NK-92 (cell line): ENCODE measurements around the gene SLAMF7.
"Not testable (repeated sequence)": the region's sequence is repeated elsewhere in the genome, so short reads cannot be mapped to it uniquely, and the experiment has no call there.

Experiments
- DNase-seq: peaks from one replicate; lab custom pipeline; 2025; ENCODE audit not compliant: unreplicated experiment; lab: John Stamatoyannopoulos, UW

Gene SLAMF7

DNA sequence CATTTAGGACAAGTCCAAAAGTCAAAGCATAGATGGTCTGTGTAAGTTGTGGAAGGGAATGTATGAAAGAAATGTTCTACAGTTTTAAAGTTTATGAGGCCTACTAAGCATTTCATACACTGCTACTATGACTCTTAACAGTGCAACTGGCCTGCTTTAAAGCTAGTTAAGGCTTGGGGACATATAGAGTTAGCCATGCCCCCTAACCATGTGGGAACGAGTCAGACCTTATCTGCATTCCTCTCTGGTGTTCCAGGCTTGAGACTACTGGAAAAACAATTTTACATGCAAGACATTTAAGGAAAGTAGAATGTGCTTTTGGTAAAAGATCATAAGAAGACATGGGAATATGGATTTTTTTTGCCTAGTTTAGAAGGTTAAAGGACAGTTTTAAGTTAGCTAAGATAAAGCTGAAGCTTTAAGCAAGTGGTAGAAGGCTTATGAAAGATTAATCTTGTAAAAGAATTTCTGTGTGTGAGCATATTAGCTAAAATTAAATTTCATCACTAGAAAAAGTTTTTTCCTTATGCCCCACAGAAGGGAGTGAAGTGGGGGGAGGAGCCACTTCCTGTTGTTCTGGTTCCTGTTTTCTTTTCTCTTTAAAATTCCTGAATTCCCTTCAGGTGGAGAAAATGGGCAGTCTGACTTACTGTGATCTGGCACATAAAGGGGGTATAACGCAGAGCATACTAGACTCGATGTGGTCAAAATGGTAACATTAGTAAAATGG, 18.5 kb upstream of the SLAMF7 start:
- no peak for DNase-seq

DNA sequence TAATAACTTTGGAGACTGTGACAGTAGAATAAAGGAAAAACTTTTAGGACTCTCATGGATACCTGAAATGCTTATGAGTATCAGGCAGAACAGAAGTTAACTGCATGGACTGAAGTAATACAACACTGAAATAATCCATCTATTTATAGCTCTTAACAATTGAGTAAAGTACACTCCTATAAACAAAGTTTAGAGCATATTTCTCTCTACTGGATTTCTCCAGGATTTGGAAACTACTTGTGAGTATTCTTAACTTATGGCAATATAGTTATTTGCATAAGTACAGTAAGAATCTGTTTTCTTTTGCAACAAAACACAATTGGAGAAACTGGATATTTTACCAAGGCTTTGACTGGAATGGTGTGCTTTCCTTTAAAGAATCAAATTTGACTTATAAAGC, 17.6 kb upstream of the SLAMF7 start:
- no peak for DNase-seq

DNA sequence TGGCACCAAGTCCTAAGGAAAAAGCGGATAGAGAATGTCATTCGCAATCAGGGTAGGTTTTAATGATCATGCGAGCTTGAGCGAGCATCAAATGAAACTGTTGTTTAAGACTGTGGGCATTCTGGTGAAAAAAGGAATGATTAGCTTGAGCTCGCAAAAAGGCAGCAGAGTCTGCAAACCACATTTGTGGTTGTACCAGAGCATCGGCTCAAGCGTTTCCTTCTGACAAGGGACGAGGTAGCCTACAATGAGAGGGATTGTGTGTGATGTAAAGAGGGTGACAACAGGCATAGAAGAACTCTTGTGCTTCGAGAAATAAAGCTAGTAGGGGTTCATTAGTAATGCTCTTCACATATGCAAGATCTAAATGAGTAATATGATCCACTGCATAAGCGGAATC, 16.3 kb upstream of the SLAMF7 start:
- no peak for DNase-seq

DNA sequence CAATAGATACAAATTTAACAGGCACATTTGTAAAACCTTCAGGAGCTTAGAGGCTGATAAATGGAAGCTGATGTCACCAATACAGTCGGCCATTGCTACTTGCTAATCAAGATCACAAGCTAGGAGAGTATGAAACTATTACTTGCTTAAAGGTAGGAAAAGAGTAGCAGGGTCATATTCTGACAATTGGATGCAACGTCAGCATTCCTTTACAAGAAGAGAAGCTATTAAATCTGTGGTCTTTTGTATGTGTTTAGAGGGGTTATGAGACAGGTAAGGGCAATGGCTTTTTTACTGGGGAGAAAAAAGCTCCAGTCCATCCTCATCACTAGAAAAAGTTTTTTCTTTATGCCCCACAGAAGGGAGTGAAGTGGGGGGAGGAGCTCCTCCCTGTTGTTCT, 15.7 kb upstream of the SLAMF7 start:
- no peak for DNase-seq

DNA sequence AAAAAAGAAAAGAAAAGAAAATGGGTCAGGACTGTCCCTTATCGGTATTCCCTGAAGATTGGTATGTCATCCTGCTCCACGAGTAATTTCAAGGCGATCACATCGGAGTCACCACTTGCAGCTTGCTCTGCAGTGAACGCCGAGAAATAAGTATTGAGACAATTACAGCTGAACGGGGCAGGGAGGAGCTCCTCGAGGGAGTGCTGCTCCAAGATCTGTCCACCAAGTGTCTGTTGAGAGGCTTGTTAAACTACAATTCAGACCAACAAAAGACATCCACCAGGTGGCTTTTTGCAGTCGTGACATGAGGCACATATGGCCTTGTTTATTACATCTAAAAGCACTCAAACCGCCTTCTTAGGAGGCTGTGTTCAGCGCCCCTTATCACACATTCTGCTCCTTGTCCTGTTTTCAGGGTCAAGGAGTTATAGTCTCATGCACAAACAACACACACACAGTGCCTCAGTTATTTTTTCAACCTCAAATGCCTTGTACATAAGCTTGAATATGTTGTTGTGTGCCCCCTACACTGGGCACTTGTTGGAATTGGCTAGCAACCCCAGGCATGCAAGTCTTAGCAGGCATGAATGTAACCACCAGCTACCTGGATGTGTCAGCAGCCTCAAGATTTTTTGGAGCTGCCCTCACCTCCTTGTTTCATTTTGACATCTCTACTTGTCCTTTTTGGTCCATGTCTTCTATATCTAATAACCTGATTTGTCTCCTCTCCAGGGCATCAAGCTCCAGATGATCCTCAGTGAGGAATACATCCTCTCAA, 14.4 kb upstream of the SLAMF7 start:
- DNase-seq: no peak

DNA sequence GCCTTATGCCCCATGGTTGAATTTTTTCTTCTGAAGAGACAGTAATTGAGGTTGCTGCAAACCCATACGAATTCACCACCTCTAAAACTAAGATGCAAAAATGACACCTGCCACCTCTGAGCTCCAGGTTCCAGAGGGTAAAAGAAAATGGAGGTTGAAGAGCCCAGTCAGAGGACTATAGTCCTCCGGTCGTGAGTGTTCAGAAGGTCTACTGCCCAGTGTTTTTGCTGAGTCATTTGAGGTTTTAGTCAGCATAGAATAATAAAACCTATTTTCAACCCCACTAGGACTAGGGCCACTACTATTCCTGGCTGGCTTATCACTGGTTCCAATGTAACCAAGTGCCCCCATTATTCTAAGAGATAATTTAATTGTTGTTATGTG, 12.9 kb upstream of the SLAMF7 start:
- no peak for DNase-seq

DNA sequence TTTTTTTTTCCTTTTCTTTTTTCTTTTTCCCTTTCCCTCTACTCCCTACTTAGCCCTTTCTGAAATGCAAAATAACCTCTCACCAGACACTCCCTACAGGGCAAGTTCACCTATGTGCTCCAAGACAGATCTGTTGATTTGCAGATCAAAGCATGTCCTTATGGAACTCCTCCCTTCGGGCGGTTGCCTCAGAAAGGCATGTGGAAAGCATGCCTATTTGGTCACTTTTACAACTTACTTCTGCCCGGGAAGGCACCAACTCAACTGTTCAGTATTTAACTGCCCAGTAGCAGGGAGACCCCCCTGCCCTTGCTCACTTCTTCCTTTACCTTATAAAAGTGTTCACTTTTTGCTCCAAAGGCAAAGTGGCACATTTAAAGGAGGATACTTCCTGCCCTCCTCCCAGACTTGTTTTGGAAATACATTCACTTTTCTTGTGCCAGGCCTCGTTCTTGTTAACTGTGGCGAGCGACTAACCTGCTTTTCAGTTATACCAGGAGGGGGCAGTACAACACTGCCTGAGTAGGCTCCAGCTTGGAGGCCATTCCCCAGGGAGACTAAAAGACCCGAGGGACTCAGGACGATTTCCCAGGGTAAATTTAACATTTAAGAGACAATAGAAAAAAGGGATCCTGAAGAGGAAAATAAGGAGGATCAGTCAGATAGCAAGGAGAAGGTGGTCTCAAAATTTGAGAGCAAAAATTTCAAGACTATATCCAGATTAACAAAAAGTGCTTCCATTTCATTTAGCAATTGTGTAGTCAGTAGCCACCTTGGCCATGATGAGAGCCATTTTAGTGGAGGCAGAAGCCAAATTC, 12.3 kb upstream of the SLAMF7 start:
- DNase-seq: peak; percentile 40

DNA sequence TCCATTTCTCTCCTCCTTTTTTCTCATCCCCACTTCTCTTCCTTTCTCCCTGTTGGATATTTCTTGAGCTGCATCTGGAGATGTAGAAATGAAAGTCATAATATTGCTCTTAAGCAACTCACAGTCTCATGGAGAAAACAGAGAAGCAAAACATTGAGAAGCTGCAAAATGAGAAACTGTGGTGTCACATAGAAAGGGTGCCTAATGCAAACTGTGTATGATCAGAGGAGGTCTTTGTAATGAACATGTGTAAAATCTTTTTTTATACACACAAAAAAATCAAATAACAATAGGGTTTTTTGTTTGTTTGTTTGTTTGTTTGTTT, 11.8 kb upstream of the SLAMF7 start:
- no peak for DNase-seq

DNA sequence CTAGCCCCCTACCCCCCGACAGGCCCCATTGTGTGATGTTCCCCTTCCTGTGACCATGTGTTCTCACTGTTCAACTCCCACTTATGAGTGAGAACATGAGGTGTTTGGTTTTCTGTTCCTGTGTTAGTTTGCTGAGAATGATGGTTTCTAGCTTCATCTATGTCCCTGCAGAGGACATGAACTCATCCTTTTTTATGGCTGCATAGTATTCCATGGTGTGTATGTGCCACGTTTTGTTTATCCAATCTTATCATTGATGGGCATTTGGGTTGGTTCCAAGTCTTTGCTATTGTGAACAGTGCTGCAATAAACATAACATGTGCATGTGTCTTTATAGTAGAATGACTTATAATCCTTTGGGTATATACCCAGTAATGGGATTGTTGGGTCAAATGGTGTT, 7.5 kb upstream of the SLAMF7 start:
- not testable (repeated sequence) for DNase-seq

DNA sequence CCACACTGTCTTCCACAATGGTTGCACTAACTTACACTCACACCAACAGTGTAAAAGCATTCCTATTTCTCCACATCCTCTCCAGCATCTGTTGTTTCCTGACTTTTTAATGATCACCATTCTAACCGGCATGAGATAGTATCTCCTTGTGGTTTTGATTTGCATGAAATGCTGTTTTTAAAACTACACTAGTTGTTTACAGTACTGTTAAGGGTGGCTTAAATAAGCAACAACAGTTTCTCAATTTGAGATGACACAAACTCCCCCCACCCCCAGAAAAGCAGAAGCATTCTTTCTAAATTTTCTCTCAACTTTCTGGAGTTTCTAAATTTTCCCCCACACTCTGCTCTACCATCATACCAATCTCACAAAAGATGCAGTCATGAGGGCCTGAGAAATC, 7.1 kb upstream of the SLAMF7 start:
- no peak for DNase-seq

DNA sequence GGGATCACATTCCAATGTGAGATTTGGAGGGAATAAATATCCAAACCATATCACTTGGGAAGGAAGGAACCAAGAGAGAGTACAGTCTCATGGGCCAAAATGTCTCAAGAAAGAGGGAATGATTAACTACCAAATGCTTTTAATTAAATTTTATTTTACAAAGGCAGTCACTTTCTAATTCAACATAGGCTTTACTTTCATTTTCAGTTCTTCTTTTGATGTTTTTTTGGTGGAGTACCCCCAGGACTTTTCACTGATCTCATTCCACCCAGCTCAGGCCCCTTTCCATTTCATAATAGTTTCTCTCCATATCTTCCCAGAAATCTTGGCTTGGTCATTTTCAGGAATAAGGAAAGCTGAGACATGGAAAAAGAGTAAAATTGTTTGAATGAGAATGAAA, 5.1 kb upstream of the SLAMF7 start:
- DNase-seq: no peak

DNA sequence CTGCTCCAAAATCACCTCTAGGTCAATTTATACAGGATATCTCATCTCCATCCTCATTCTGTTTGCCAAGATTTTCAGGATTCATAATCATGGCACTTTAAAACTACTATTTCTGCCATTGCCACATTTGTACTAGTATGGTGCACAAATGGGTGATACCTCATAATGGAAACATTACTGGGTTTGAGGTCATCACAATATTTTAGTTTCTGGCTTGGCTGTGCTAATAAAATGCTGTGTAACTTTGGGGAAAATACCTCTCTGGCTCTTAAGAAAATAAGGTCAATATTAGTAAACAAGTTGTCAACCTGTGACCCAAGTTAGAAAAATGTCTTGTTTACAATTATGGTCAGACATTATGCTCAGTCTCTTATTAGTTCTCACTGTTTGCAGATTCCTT, 4.7 kb upstream of the SLAMF7 start:
- DNase-seq: no peak

DNA sequence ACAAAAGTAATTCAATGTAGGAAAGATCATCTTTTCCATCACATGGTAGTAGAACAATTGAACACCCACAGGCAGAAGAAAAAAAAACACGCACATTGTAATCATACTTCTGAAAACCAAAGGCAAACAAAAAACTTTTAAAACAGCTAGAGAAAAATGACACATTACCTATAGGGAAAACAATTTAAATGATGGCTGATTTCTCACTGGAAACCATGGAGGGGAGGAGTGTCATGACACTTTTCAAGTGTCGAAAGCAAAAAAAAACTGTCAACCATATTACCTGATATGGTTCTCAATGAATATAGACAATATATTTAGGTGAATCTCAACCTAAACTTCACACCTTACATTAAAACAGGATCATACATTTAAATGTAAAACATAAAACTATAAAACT, 776 bp upstream of the SLAMF7 start:
- no peak for DNase-seq

DNA sequence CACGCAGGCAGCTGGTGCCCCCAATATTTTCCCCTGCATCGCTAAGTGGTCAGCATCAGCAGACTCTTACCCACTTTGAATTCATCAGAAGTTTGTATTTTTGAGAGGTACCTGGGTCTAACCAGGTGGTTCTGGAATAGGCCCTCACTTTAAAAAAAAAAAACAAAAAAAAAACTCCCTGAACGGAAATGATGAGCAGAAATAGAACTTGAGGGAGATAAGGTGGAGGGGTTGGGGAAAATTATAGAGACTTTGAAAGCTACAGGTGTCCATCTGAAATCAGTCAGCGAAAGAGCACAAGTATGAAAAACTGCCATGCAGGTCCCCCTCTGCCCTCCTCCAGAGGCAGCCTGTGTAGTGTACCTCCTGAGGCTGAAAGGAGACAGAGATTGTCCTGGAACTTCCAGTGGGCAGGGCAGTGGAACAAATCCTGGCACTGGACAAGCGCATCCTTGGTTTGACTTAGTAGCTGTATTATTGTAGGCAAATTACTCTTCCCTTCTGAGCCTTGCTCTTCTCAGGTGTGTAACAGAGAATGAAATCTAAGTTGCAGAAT, 1.2 kb downstream of the SLAMF7 start:
- DNase-seq: no peak

DNA sequence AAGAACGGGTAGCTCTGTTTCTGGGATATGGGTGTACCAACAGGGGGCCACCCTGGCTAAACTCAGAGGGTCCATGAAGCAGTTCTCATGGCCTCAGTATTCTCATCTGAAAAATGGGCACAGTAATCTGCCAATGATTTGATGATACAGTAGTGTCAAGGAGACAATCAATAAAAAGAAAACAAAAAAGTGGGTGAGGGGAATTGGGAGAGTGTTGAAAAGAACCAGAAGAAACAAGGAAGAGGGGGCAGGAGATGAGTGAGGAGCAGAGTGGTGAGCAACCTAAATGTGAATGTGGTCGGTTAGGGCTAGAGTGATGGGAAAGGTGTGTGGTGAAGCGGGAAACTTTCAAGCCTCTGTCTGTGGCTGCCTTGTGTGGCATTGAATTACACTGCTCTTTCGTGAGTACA, 2.0 kb downstream of the SLAMF7 start:
- DNase-seq: no peak

DNA sequence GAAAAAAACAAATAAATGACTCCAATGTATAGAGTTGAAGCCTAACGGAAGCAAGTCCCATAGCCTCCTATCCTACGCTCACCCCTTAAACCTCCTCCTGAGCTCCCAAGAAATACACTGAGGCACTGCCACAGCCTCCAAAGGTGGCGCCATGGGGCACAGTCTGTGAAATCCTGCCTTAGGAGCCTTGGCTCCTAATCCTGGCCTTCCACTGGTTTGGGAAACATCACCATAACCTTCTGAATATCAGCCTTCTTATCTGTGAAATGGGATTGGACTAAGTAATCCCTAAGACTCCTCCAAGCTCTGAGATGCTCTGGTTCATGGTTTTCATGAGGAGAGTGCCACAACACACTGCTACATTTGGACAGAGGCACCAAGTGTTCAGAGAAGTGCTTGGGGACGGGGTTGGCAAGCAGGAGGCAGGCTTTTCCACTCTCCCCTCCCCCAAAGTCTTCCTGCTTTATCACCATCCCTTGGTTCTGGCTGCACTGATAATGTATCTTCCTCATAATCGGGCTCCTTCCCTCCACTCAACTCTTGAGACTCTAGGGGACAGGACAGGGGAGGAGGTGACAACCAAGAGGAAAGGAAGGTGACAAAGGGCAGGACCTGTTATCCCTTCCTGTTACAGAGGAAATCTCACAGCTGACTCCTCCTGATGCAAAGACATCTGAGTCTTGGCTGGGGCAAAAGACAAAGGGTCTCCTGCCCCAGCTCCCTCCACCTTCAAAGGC, 2.7 kb downstream of the SLAMF7 start:
- DNase-seq: no peak

DNA sequence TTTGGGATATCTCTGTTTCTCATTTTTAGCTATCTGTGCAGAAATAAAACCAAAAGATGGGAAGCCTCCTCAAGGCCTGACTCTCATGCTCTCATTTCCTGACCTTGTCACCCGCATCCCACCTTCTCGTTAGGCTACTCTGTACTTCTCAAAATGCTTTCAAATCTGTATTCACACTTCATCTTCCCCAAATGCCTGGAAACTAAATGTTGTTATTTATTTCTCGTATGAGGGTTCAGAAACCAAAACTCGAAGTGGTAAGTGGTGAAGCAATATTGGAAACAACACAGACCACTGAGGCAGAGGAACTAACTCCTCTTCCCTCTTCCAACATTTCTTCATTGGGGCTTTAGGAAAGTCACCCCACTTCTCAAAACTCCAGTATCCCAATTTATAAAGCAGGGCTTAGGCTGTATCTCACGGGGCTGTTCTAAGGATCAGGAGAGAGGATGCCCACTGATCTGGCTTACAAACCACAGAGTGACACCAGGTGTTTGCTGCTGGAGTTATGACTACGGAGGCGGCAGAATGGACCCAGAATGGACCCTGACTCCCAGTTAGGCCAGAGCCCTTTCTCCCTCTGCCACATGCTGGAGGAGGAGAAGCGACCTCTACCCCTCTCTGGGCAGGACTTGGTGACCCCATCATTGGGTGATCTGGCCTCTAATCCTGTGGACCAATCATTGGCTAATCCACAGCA, 3.5 kb downstream of the SLAMF7 start:
- DNase-seq: no peak

DNA sequence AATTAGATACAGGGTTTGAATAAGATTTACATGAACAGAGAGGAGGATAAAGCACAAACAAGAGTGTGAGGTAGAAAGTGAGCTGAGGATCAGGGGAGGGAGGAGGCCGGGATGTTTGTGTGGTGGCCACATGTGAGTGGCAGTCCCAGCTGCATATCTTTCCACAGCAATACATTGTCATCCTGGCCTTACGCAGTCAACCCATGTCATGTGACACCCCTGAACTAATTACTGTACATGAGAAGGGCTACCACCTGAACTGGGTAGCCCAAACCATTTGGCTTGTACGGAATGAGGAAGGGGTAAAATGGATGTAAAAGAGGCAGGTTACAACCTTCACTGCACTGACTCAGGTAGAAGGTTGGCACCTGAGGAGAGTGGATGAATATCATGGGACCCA, 4.2 kb downstream of the SLAMF7 start:
- no peak for DNase-seq

DNA sequence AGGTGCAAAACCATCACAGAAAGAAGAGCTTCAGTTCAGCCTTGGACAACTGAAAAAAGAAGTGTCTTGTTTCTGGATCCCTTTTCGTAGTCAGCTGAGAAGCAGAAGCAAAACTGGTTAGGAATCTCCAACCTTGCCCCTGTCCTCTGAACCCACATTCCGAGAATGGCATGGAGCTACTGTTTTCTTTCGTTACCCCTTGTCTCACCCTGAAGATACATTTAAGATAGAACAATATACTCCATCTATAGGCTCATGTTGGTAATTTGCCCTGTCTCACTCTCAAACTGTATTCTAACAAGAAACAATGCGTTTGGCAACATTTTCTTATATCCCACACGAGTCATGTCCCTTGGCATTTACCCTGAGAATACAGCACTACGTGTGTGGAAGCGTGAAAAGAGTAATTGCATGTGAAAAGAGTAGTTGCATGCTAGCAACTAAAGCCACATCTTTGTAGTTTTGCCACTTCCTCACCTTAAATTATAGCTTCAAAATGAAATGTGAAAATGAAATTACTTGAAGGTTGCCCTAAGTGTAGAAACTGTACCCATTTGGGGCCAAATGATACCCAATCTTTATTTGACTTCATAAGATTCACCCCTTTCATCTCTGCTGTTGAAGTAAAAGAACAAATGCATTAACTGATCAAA, 5.3 kb downstream of the SLAMF7 start:
- no peak for DNase-seq
